Thyroid gland (tissue), 4 donors: ENCODE data around the gene DDN. TPM values are rescaled to one million over a fixed set of nuclear protein-coding genes. Genes with fewer than 3 reads are reported as not detected.

Experiments
- DNase-seq, 2 donors: peaks; one replicate each; pipeline ENCODE4 v3.0.0-alpha.2; 2019
- H3K27ac ChIP-seq, 3 donors: fragments of 200-600 bp; sonication (generic); 1 replicate in 2 of 3; 2 replicates in 1 of 3; pipeline ENCODE4 v1.5.1; 2016 to 2019; ENCODE audit warnings: mild to moderate bottlenecking in 1 of 3, moderate library complexity in 1 of 3
- H3K27me3 ChIP-seq: fragments of 200-600 bp; sonication (generic); one replicate; pipeline ENCODE4 v1.5.1; 2019
- H3K36me3 ChIP-seq, 2 donors: fragments of 200-600 bp; sonication (generic); one replicate each; pipeline ENCODE4 v1.5.1; 2016 to 2019
- H3K4me1 ChIP-seq, 2 donors: fragments of 200-600 bp; sonication (generic); one replicate each; pipeline ENCODE4 v1.5.1; 2017 to 2019
- H3K4me3 ChIP-seq, 3 donors: fragments of 200-600 bp; sonication (generic); replicated peaks in 1 of 3; 1 replicate in 2 of 3; 2 replicates in 1 of 3; pipeline ENCODE4 v1.5.1; 2016; ENCODE audit warnings: mild to moderate bottlenecking in 1 of 3
- H3K9me3 ChIP-seq: fragments of 200-600 bp; sonication (generic); one replicate; pipeline ENCODE4 v1.5.1; 2017
- POLR2A ChIP-seq, 2 donors: fragments of 450-650 bp; IDR thresholded peaks; one replicate each; pipeline ENCODE4 v1.6.1; 2017; ENCODE audit warnings: antibody characterized with exemption in 2 of 2, mild to moderate bottlenecking in 2 of 2, moderate library complexity in 1 of 2
- WGBS, 2 donors: methylation state at CpG; one replicate each; pipeline ENCODE4 v1.1.5; 2017; 5-methylcytosine and 5-hydroxymethylcytosine counted together
- intact Hi-C: fragments of 100-400 bp; cut with DNase I; formaldehyde crosslinking; loops from one replicate; pipeline ENCODE4 v1.15.1; 2023
- total RNA-seq, 4 donors: library from RNA; depleted of rRNA; stranded (reverse); fragments of >200 nt; gene quantifications; one replicate each; pipeline ENCODE4 v1.2.3, GENCODE V29; 2016
- TF ChIP-seq, protein P1 (sequence below), 6 experiments: fragments of 200-600 bp in 3 of 6; fragments of 450-650 bp in 3 of 6; sonication (generic) in 3 of 6; IDR thresholded peaks; one replicate each; pipeline ENCODE4 v1.5.1; 2016 to 2019; ENCODE audit warnings: antibody characterized with exemption in 6 of 6, mild to moderate bottlenecking in 2 of 6, inconsistent platforms in 1 of 6, moderate library complexity in 1 of 6

Gene DDN
- total RNA-seq, 4 donors from 2014 or later, result 0.11 to 0.13 TPM; not detected in 2

DNA sequence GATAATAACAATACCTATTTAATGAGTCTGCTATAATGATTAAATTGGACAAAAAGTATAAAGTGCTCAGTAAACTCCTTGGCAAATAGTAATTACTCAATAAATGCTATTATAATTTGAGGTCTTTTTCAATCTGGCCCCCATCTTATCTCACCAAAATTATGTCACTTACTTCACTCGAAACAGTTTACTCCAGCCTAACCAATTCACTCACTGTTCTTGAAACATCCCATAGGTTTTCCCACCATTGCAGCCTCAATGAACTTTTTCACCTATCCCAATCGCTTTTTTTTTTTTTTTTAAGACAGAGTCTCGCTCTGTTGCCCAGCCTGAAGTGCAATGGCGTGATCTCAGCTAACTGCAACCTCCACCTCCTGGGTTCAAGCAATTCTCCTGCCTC, 36.9 kb upstream of the DDN start:
- Histone ChIP-seq H3K4me3 (no peak overlapping the region), H3K27me3 (no peaks in the 10 kb centered on the region), H3K36me3 (peaks cover 77 to 82% of the 10 kb centered on the region in 2 donors), H3K4me1 (no peaks in the 10 kb centered on the region), H3K9me3 (no peaks in the 10 kb centered on the region), H3K27ac (no peak overlapping the region)
- no peak for TF ChIP-seq POLR2A (IDR thresholded peaks at IDR 0.05)
- TF ChIP-seq, protein P1, sequence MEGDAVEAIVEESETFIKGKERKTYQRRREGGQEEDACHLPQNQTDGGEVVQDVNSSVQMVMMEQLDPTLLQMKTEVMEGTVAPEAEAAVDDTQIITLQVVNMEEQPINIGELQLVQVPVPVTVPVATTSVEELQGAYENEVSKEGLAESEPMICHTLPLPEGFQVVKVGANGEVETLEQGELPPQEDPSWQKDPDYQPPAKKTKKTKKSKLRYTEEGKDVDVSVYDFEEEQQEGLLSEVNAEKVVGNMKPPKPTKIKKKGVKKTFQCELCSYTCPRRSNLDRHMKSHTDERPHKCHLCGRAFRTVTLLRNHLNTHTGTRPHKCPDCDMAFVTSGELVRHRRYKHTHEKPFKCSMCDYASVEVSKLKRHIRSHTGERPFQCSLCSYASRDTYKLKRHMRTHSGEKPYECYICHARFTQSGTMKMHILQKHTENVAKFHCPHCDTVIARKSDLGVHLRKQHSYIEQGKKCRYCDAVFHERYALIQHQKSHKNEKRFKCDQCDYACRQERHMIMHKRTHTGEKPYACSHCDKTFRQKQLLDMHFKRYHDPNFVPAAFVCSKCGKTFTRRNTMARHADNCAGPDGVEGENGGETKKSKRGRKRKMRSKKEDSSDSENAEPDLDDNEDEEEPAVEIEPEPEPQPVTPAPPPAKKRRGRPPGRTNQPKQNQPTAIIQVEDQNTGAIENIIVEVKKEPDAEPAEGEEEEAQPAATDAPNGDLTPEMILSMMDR (IDR thresholded peaks at IDR 0.05), result no peak
- DNase-seq, result no peak
- 96 to 97% methylated on average over 4 of the region's 4 CpGs for WGBS, 2 donors
- intact Hi-C loops, result no loop called here

DNA sequence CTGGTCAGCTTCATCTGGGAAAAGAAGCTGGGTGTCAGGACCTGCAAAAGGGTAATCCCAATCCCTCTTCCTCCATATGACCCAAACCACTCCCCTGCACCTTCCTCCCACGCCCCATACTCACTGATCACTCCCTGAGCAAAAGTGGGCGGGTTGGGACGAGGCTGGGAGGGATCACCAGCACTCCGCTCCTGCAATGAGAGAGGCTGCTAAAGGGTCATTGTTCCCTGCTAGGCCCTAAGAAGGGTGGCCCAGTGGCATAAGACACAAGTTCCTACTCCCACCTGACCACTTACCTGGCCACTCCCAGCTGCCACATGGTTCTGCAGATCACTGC, 35.1 kb upstream of the DDN start:
- no peaks in the 10 kb centered on the region for H3K9me3 ChIP-seq
- no peak overlapping the region for H3K4me3 ChIP-seq
- no peaks in the 10 kb centered on the region for H3K27me3 ChIP-seq
- WGBS, 2 donors, result 91 to 97% methylated on average over 4 of the region's 4 CpGs
- DNase-seq, result no peak
- intact Hi-C loops, result no loop called here
- H3K36me3 ChIP-seq, result peaks cover 60 to 67% of the 10 kb centered on the region in 2 donors
- no peak overlapping the region for H3K27ac ChIP-seq
- TF ChIP-seq, protein P1 (IDR thresholded peaks at IDR 0.05), result no peak
- no peak for TF ChIP-seq POLR2A (IDR thresholded peaks at IDR 0.05)
- H3K4me1 ChIP-seq, result no peaks in the 10 kb centered on the region

DNA sequence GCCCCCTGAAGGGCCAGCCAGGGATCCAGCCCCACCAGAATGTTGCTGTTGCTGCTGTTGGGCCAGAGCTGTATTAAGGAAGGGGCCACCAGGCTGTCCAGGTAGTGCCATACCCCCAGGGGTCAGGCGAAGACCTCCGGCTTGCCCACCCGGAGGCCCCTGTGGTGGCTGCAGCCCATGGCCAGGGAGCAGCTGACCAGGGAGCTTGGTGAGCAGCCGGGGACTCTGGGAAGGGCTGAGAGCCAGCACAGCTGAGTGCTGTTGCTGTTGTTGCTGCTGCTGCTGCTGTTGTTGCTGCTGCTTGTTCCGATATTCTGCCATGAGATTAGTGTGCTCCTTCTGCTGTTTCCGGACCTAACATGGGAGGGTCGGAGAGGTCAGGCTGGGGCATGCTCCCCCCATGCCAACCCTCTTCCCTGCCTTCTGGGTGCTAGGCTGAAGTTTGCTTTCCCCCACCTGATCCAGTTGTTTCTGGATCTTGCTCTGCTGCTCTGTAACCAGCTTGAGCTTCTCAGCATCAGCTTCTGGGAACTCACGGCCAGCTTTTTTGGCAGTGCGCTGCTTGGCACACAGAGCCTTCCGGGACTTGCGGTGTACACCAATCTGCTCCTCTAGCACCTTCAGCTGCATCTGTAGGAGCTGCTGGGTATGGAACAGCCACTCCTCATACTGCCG, 34.6 kb upstream of the DDN start:
- no peak overlapping the region for H3K27ac ChIP-seq
- no peak for DNase-seq
- no peaks in the 10 kb centered on the region for H3K27me3 ChIP-seq
- TF ChIP-seq POLR2A (IDR thresholded peaks at IDR 0.05), result no peak
- TF ChIP-seq, protein P1 (IDR thresholded peaks at IDR 0.05), result no peak
- H3K36me3 ChIP-seq, result peaks cover 55 to 65% of the 10 kb centered on the region in 2 donors
- H3K9me3 ChIP-seq, result no peaks in the 10 kb centered on the region
- H3K4me3 ChIP-seq, result no peak overlapping the region
- intact Hi-C loops, result no loop called here
- 71 to 84% methylated on average over 2 to 9 of the region's 12 CpGs for WGBS, 2 donors
- H3K4me1 ChIP-seq, result no peaks in the 10 kb centered on the region

DNA sequence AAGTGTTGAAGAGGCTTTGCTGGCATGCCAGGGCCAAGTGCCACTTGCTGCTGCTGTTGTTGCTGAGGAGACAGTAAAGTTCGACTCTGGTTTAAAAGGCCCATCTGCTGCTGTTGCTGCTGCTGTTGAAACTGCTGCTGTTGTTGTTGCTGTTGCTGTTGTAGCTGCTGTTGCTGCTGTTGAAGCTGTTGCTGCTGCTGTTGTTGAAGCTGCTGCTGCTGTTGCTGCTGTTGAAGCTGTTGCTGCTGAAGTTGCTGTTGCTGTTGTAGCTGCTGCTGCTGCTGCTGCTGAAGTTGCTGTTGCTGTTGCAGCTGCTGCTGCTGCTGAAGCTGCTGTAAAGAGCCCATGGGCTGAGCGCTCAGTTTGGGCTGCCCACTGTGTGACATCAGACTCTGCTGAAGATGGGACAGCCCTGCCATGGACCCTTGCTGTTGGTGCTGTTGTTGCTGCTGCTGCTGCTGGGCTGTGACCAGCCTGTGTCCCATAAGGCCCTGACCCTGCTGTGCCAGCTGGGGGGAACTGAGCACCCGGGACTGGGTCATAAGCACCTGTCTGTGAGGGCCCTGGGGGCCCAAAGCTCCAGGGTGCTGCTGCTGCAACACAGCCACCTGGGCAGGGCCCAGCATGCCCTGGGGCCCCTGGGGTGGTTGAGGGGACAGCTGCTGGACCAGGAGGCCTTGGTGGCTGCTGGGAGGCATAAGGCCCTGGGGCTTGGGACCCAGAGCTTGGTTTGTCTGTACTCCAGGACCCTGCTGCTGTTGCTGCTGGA, 33.7 kb upstream of the DDN start:
- no peak overlapping the region for H3K4me3 ChIP-seq
- no peaks in the 10 kb centered on the region for H3K27me3 ChIP-seq
- no peaks in the 10 kb centered on the region for H3K9me3 ChIP-seq
- no peak for DNase-seq
- 63 to 67% methylated on average over 1 of the region's 3 CpGs for whole genome bisulfite sequencing, 2 donors
- H3K27ac ChIP-seq, result no peak overlapping the region
- no peak for TF ChIP-seq POLR2A (IDR thresholded peaks at IDR 0.05)
- TF ChIP-seq, protein P1 (IDR thresholded peaks at IDR 0.05), result no peak
- H3K36me3 ChIP-seq, result peaks cover 50 to 64% of the 10 kb centered on the region in 2 donors
- intact Hi-C loops, result no loop called here
- no peaks in the 10 kb centered on the region for H3K4me1 ChIP-seq

DNA sequence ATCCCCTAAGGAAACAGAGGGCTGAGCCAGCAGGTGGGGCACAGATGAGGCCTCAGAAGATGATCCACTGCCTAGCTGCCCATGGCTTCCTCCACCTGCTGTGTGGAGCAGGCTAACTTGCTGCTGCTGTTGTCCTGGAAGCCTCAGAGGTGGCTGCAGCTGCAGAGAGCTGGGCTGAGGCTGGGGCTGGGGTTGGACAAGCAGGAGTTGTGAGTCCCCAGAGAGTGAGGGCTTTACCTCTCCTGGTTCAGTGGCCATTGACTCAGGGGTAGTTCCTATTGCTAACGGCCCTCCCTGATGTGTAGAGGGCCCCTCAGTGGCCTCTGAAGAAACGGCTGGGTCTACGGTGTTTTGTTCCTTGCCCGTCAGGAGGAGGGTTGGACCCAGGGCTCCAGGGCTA, 33.1 kb upstream of the DDN start:
- Histone ChIP-seq H3K9me3 (no peaks in the 10 kb centered on the region), H3K27ac (no peak overlapping the region), H3K27me3 (no peaks in the 10 kb centered on the region), H3K4me3 (no peak overlapping the region), H3K4me1 (no peaks in the 10 kb centered on the region), H3K36me3 (peaks cover 52 to 64% of the 10 kb centered on the region in 2 donors)
- intact Hi-C loops, result no loop called here
- DNase-seq, result no peak
- TF ChIP-seq, protein P1 (IDR thresholded peaks at IDR 0.05), result no peak
- TF ChIP-seq POLR2A (IDR thresholded peaks at IDR 0.05), result no peak
- WGBS, 2 donors, result 60 to 84% methylated on average over 1 to 3 of the region's 4 CpGs
